Endothelial cell of umbilical vein (primary cell): Measurements from ENCODE around the gene AP4S1. TPM values are rescaled to one million over a fixed set of nuclear protein-coding genes. Genes with fewer than 3 reads are reported as not detected.

Experiments
- BruUV-seq: library from RNA; stranded (reverse); fragments of 400-500 nt; replicated peaks from 2 replicates; lab custom pipeline; 2021; lab: Mats Ljungman, UMichigan
- CTCF ChIA-PET: fragments of 300-600, 350-600 bp; sonication (Branson Sonifier 250); formaldehyde crosslinking; loops from one replicate; lab custom pipeline; 2021; ENCODE audit warnings: antibody characterized with exemption, inconsistent platforms; lab: Charles Lee
- POLR2A ChIA-PET: fragments of 300-600, 350-600 bp; sonication (Branson Sonifier 250); formaldehyde crosslinking; loops from one replicate; lab custom pipeline; 2021; ENCODE audit warnings: antibody characterized with exemption, inconsistent platforms; lab: Charles Lee
- DNase-seq: peaks from one replicate; pipeline ENCODE4 v3.0.0-alpha.2; 2011; ENCODE audit warnings: low read depth, low spot score
- FAIRE-seq: peaks from 2 replicates; lab custom pipeline; 2011; peaks lifted over from hg19 to GRCh38; lab: Jason Lieb, UNC
- H2AFZ ChIP-seq: 2 replicates; pipeline ENCODE4 v1.6.0; 2012; ENCODE audit warnings: low read depth, low read length, control low read depth, inconsistent platforms
- H3K27ac ChIP-seq: 2 replicates; pipeline ENCODE4 v1.5.1; 2011; ENCODE audit warnings: low read depth, mild to moderate bottlenecking, control low read depth, low read length, moderate library complexity; ENCODE audit not compliant: insufficient read depth
- H3K27me3 ChIP-seq, 2 experiments: 2 replicates each; pipeline versions ENCODE4 v1.6.0 to v1.6.1; 2011; ENCODE audit warnings: low read length in 2 of 2, mixed read lengths in 1 of 2; ENCODE audit not compliant: control insufficient read depth in 2 of 2, insufficient read depth in 2 of 2
- H3K36me3 ChIP-seq, 2 experiments: 2 replicates in 1 of 2; 3 replicates in 1 of 2; pipeline ENCODE4 v1.5.1; 2011; ENCODE audit warnings: low read length in 2 of 2, mild to moderate bottlenecking in 1 of 2, moderate library complexity in 1 of 2; ENCODE audit not compliant: control insufficient read depth in 2 of 2, insufficient read depth in 2 of 2; ENCODE audit errors: extremely low read depth in 1 of 2
- H3K4me1 ChIP-seq: 3 replicates; pipeline ENCODE4 v1.5.1; 2011; ENCODE audit warnings: mild to moderate bottlenecking, low read length; ENCODE audit not compliant: control insufficient read depth, insufficient read depth; ENCODE audit errors: extremely low read depth
- H3K4me2 ChIP-seq: 2 replicates; pipeline ENCODE4 v1.6.1; 2011; ENCODE audit warnings: low read length, control low read depth, mixed read lengths; ENCODE audit not compliant: insufficient read depth
- H3K4me3 ChIP-seq, 3 experiments: fragments of 200-600 bp in 1 of 3; sonication (generic), shearing (Covaris generic) in 1 of 3; replicated peaks in 1 of 3; 2 replicates each; pipeline ENCODE4 v1.5.1; 2011 to 2016; ENCODE audit warnings: control low read depth in 3 of 3, low read length in 3 of 3, mild to moderate bottlenecking in 2 of 3, inconsistent platforms in 1 of 3, low read depth in 1 of 3, moderate library complexity in 1 of 3; ENCODE audit not compliant: insufficient read depth in 1 of 3
- H3K79me2 ChIP-seq: 2 replicates; pipeline ENCODE4 v1.6.0; 2012; ENCODE audit warnings: low read length, inconsistent platforms; ENCODE audit not compliant: control insufficient read depth, insufficient read depth
- H3K9ac ChIP-seq: replicated peaks from 2 replicates; pipeline ENCODE3; 2011; ENCODE audit warnings: low read length, control low read depth; ENCODE audit not compliant: insufficient read depth; ENCODE audit errors: extremely low read depth
- H3K9me1 ChIP-seq: replicated peaks from 3 replicates; pipeline ENCODE4 v1.6.0; 2011; ENCODE audit warnings: mild to moderate bottlenecking, low read length; ENCODE audit not compliant: control insufficient read depth, insufficient read depth; ENCODE audit errors: extremely low read depth
- H3K9me3 ChIP-seq: replicated peaks from 2 replicates; pipeline ENCODE4 v1.5.1; 2012; ENCODE audit warnings: low read length, inconsistent platforms; ENCODE audit not compliant: control insufficient read depth, insufficient read depth
- H4K20me1 ChIP-seq: replicated peaks from 2 replicates; pipeline ENCODE3; 2011; ENCODE audit warnings: mild to moderate bottlenecking, low read length; ENCODE audit not compliant: control insufficient read depth, insufficient read depth; ENCODE audit errors: extremely low read depth
- EZH2 ChIP-seq: IDR thresholded peaks from 2 replicates; pipeline ENCODE4 v1.6.1; 2012; ENCODE audit warnings: borderline replicate concordance, low read depth, mild to moderate bottlenecking, moderate library complexity, low read length, inconsistent platforms; ENCODE audit not compliant: severe bottlenecking
- FOS ChIP-seq: IDR thresholded peaks from 2 replicates; pipeline ENCODE4 v1.6.1; 2011; ENCODE audit warnings: mild to moderate bottlenecking, low read length, moderate library complexity, borderline replicate concordance; ENCODE audit not compliant: insufficient read depth
- GATA2 ChIP-seq: IDR thresholded peaks from 2 replicates; pipeline ENCODE4 v1.7.0; 2011; ENCODE audit warnings: low read depth, mild to moderate bottlenecking, moderate library complexity, mixed read lengths, low read length; ENCODE audit not compliant: insufficient read length, insufficient read depth
- JUN ChIP-seq: IDR thresholded peaks from 2 replicates; pipeline ENCODE4 v1.6.1; 2011; ENCODE audit warnings: borderline replicate concordance, low read depth; ENCODE audit not compliant: insufficient read length, insufficient read depth
- MYC ChIP-seq: IDR thresholded peaks from one replicate; pipeline ENCODE4 v1.6.1; 2011; ENCODE audit warnings: mild to moderate bottlenecking, low read depth, low read length
- POLR2A ChIP-seq: IDR thresholded peaks from 2 replicates; pipeline ENCODE4 v1.6.1; 2012; ENCODE audit warnings: low read depth, mild to moderate bottlenecking, control low read depth, low read length
- POLR2AphosphoS5 ChIP-seq: IDR thresholded peaks from 2 replicates; pipeline ENCODE4 v1.6.1; 2012; ENCODE audit warnings: low read depth, mild to moderate bottlenecking, control low read depth, low read length, moderate library complexity; ENCODE audit not compliant: insufficient read depth
- dilution Hi-C: fragments of 300-500 bp; cut with MboI; formaldehyde crosslinking; loops from one replicate; pipeline ENCODE4 v1.15.0; 2019; ENCODE audit warnings: low sequenced_read_pairs; ENCODE audit not compliant: extremely low pct_ligation_motif_present
- intact Hi-C: fragments of 100-400 bp; cut with micrococcal nuclease; formaldehyde crosslinking; loops from one replicate; pipeline ENCODE4 v1.10.0; 2022
- polyA plus RNA-seq, 4 experiments: library from polyadenylated mRNA; depleted of rRNA in 3 of 4; stranded (reverse) in 3 of 4; unstranded in 1 of 4; fragments of >200 nt; gene quantifications; 2 replicates each; pipeline versions ENCODE4 v1.2.1 to v1.2.3, GENCODE V29; 2011 to 2012; ENCODE audit warnings: missing spikeins in 1 of 4
- total RNA-seq: library from RNA; stranded (reverse); gene quantifications from 2 replicates; pipeline ENCODE4 v1.2.3, GENCODE V29; 2021
- TF ChIP-seq, protein P1 (sequence below): IDR thresholded peaks from 2 replicates; pipeline ENCODE4 v1.6.1; 2011; ENCODE audit not compliant: insufficient read depth, insufficient read length
- TF ChIP-seq, protein P2 (sequence below), 2 donors: IDR thresholded peaks; 1 replicate in 1 of 2; 2 replicates in 1 of 2; pipeline ENCODE4 v1.5.1; 2011; ENCODE audit warnings: low read length in 2 of 2, mild to moderate bottlenecking in 2 of 2, moderate library complexity in 2 of 2, control low read depth in 1 of 2, inconsistent platforms in 1 of 2, low read depth in 1 of 2; ENCODE audit not compliant: insufficient read depth in 1 of 2; ENCODE audit errors: extremely low read depth in 1 of 2

Gene AP4S1
- total and polyA plus RNA-seq, 2 donors (not counting 3 experiments of a cell fraction or from before 2014, with no cell fraction given) = 2.8 to 7.2 TPM

DNA sequence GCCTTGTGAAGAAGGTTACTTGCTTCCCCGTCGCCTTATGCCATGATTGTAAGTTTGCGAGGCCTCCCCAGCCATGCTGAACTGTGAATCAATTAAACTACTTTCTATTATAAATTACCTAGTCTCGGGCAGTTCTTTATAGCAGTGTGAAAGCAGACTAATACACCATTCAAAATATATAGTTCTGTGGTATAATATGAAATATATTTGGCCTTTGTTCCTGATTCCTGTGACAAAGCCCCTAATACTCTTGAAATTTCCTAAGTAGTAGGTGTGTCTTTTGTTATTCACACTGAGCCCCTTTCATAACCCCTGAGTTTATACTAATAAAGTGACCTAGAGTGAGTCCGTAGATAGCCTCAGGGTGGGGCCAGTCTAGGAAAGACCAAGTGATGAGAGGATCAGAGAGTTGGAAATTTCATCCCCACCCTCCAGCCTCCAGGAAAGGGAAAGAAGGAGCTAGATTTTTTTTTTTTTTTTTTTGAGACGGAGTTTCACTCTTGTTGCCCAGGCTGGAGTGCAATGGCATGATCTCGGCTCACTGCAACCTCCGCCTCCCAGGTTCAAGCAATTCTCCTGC is 20.1 kb downstream of the AP4S1 start:
- H3K27me3 ChIP-seq = no peaks in the 10 kb centered on the region
- no peaks in the 10 kb centered on the region for H3K4me1 ChIP-seq
- dilution Hi-C loops = no loop called here
- no TSS peak for BruUV-seq
- TF ChIP-seq GATA2 (no peak), POLR2AphosphoS5 (no peak), EZH2 (no peak), MYC (no peak), JUN (no peak), FOS (no peak), POLR2A (no peak)
- TF ChIP-seq, protein P1, sequence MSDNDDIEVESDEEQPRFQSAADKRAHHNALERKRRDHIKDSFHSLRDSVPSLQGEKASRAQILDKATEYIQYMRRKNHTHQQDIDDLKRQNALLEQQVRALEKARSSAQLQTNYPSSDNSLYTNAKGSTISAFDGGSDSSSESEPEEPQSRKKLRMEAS = no peak
- TF ChIP-seq, protein P2, sequence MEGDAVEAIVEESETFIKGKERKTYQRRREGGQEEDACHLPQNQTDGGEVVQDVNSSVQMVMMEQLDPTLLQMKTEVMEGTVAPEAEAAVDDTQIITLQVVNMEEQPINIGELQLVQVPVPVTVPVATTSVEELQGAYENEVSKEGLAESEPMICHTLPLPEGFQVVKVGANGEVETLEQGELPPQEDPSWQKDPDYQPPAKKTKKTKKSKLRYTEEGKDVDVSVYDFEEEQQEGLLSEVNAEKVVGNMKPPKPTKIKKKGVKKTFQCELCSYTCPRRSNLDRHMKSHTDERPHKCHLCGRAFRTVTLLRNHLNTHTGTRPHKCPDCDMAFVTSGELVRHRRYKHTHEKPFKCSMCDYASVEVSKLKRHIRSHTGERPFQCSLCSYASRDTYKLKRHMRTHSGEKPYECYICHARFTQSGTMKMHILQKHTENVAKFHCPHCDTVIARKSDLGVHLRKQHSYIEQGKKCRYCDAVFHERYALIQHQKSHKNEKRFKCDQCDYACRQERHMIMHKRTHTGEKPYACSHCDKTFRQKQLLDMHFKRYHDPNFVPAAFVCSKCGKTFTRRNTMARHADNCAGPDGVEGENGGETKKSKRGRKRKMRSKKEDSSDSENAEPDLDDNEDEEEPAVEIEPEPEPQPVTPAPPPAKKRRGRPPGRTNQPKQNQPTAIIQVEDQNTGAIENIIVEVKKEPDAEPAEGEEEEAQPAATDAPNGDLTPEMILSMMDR (IDR thresholded peaks at IDR 0.05; ENCODE audit: extremely low read depth in 1 of 2, insufficient read depth in 1 of 2, low read depth in 1 of 2, low read length in 2 of 2) = no peak
- ChIA-PET POLR2A (no interaction called here), CTCF (no interaction called here)
- H3K4me3 ChIP-seq = no peak overlapping the region
- no peak overlapping the region for H3K27ac ChIP-seq
- H3K79me2 ChIP-seq = no peaks in the 10 kb centered on the region
- intact Hi-C loops = no loop called here
- H2AFZ ChIP-seq = no peak overlapping the region
- H3K9ac ChIP-seq = no peak overlapping the region
- no peak overlapping the region for H3K4me2 ChIP-seq
- H3K9me1 ChIP-seq = no peaks in the 10 kb centered on the region
- DNase-seq = no peak
- peaks cover 2% of the 10 kb centered on the region for H4K20me1 ChIP-seq
- FAIRE-seq = no peak
- H3K36me3 ChIP-seq = no peaks in the 10 kb centered on the region
- H3K9me3 ChIP-seq = no peaks in the 10 kb centered on the region
